Measurements from ENCODE around the gene RALGDS.
"Not testable (repeated sequence)": the region's sequence is repeated elsewhere in the genome, so short reads cannot be mapped to it uniquely, and the experiment has no call there.

Gene RALGDS

GRCh38 chr9:133106511-133107244, 14.4 kb downstream of the RALGDS start:
- no peak for DNase-seq (ENCODE audit: low spot score)

- DNase-seq (ENCODE audit: low spot score): no peak
Observed at GRCh38 chr9:133105461-133105770, 15.6 kb downstream of the RALGDS start.

- DNase-seq (ENCODE audit: low spot score): no peak
Observed at GRCh38 chr9:133104718-133105460, 16.2 kb downstream of the RALGDS start.

- no peak for DNase-seq (ENCODE audit: low spot score)
Observed at GRCh38 chr9:133103987-133104505, 17.0 kb downstream of the RALGDS start.

- peak; percentile 42 for DNase-seq (ENCODE audit: low spot score)
Observed at GRCh38 chr9:133103183-133103986, 17.7 kb downstream of the RALGDS start.

GRCh38 chr9:133102190-133103021, 18.6 kb downstream of the RALGDS start:
- no peak for DNase-seq (ENCODE audit: low spot score)

GRCh38 chr9:133101356-133102189, 19.5 kb downstream of the RALGDS start:
- DNase-seq (ENCODE audit: low spot score): no peak

GRCh38 chr9:133100506-133101355, 20.3 kb downstream of the RALGDS start:
- DNase-seq (ENCODE audit: low spot score): no peak

- no peak for DNase-seq (ENCODE audit: low spot score)
Observed at GRCh38 chr9:133099726-133100505, 21.1 kb downstream of the RALGDS start.

- DNase-seq (ENCODE audit: low spot score): no peak
Observed at GRCh38 chr9:133098871-133099270, 22.2 kb downstream of the RALGDS start.

- DNase-seq (ENCODE audit: low spot score): no peak
Observed at GRCh38 chr9:133098104-133098754, 22.8 kb downstream of the RALGDS start.

- DNase-seq (ENCODE audit: low spot score): no peak
Observed at GRCh38 chr9:133094842-133095393, 26.1 kb downstream of the RALGDS start.

- not testable (repeated sequence) for DNase-seq (ENCODE audit: low spot score)
Observed at GRCh38 chr9:133094351-133094750, 26.7 kb downstream of the RALGDS start.

- DNase-seq (ENCODE audit: low spot score): no peak
Observed at GRCh38 chr9:133090752-133091385, 30.2 kb downstream of the RALGDS start.

- no peak for DNase-seq (ENCODE audit: low spot score)
Observed at GRCh38 chr9:133090187-133090586, 30.9 kb downstream of the RALGDS start.

GRCh38 chr9:133089271-133089671, 31.8 kb downstream of the RALGDS start:
- no peak for DNase-seq (ENCODE audit: low spot score)

GRCh38 chr9:133088756-133089155, 32.3 kb downstream of the RALGDS start:
- DNase-seq (ENCODE audit: low spot score): no peak
